Neural cell (in vitro differentiated cells): ENCODE measurements around the gene PP2D1. TPM values are rescaled to one million over a fixed set of nuclear protein-coding genes. Genes with fewer than 3 reads are reported as not detected.

ENCODE experiments used
- H2AFZ ChIP-seq: fragments of 200-600, 300-800 bp; sonication (generic), shearing (Covaris generic); 2 replicates; pipeline ENCODE4 v1.6.0; 2014; ENCODE audit warnings: low read depth, mild to moderate bottlenecking, antibody characterized with exemption, low read length, moderate library complexity
- H3F3A ChIP-seq: fragments of 200-600 bp; shearing (Covaris generic); 2 replicates; pipeline ENCODE4 v1.6.1; 2016; ENCODE audit warnings: mild to moderate bottlenecking, moderate library complexity, mixed read lengths, antibody characterized with exemption, low read length; ENCODE audit not compliant: insufficient read depth, poor library complexity, severe bottlenecking
- H3K27ac ChIP-seq: fragments of 200-600, 300-800 bp; sonication (generic), shearing (Covaris generic); 2 replicates; pipeline ENCODE4 v1.5.1; 2014; ENCODE audit warnings: mild to moderate bottlenecking, low read length, moderate library complexity
- H3K27me3 ChIP-seq: fragments of 300-800, 200-600 bp; sonication (generic), shearing (Covaris generic); 2 replicates; pipeline ENCODE4 v1.6.0; 2014; ENCODE audit warnings: mild to moderate bottlenecking, low read depth, low read length, moderate library complexity; ENCODE audit not compliant: insufficient read depth
- H3K36me3 ChIP-seq: fragments of 300-800, 200-600 bp; sonication (generic), shearing (Covaris generic); 2 replicates; pipeline ENCODE4 v1.5.1; 2014; ENCODE audit warnings: mild to moderate bottlenecking, antibody characterized with exemption, low read length, moderate library complexity; ENCODE audit not compliant: insufficient read depth
- H3K4me2 ChIP-seq: fragments of 300-800, 200-600 bp; sonication (generic), shearing (Covaris generic); 2 replicates; pipeline ENCODE4 v1.6.0; 2014; ENCODE audit warnings: mild to moderate bottlenecking, low read length
- H3K4me3 ChIP-seq: fragments of 300-800, 200-600 bp; sonication (generic), shearing (Covaris generic); 2 replicates; pipeline ENCODE4 v1.5.1; 2014; ENCODE audit warnings: mild to moderate bottlenecking, low read length, moderate library complexity
- H3K79me2 ChIP-seq: fragments of 200-600 bp; shearing (Covaris generic); replicated peaks from 2 replicates; pipeline ENCODE4 v1.6.0; 2014; ENCODE audit warnings: mild to moderate bottlenecking, low read length, moderate library complexity; ENCODE audit not compliant: insufficient read depth
- H3K9ac ChIP-seq: fragments of 300-800, 200-600 bp; sonication (generic), shearing (Covaris generic); 2 replicates; pipeline ENCODE4 v1.6.1; 2016; ENCODE audit warnings: mild to moderate bottlenecking, low read length, mixed read lengths
- H3K9me2 ChIP-seq: fragments of 200-600 bp; shearing (Covaris generic); 2 replicates; pipeline ENCODE4 v1.6.1; 2016; ENCODE audit warnings: mild to moderate bottlenecking, low read length, mixed read lengths; ENCODE audit not compliant: insufficient read depth
- H3K9me3 ChIP-seq: fragments of 200-600, 300-800 bp; sonication (generic), shearing (Covaris generic); 2 replicates; pipeline ENCODE4 v1.6.1; 2016; ENCODE audit warnings: mild to moderate bottlenecking, mixed run types, low read length, moderate library complexity, mixed read lengths
- H4K20me1 ChIP-seq: fragments of 200-600 bp; shearing (Covaris generic); 2 replicates; pipeline ENCODE4 v1.6.1; 2016; ENCODE audit warnings: mild to moderate bottlenecking, mixed run types; ENCODE audit not compliant: insufficient read depth
- CTCF ChIP-seq: fragments of 450-650 bp; IDR thresholded peaks from 2 replicates; pipeline ENCODE4 v1.5.1; 2014; ENCODE audit warnings: antibody characterized with exemption, mild to moderate bottlenecking, moderate library complexity; ENCODE audit not compliant: poor library complexity, severe bottlenecking
- EP300 ChIP-seq: fragments of 450-650 bp; conservative IDR thresholded peaks from 2 replicates; pipeline ENCODE4 v1.6.1; 2014; ENCODE audit warnings: antibody characterized with exemption, mild to moderate bottlenecking, moderate library complexity; ENCODE audit not compliant: poor library complexity, severe bottlenecking
- EZH2 ChIP-seq: fragments of 200-600, 300-800 bp; shearing (Covaris generic), sonication (generic); IDR thresholded peaks from 2 replicates; pipeline ENCODE4 v1.6.1; 2014; ENCODE audit warnings: antibody characterized with exemption, low read length, borderline replicate concordance, mild to moderate bottlenecking; ENCODE audit not compliant: insufficient read depth, poor library complexity, severe bottlenecking
- MXI1 ChIP-seq: fragments of 450-650 bp; conservative IDR thresholded peaks from 2 replicates; pipeline ENCODE4 v1.6.1; 2014; ENCODE audit warnings: antibody characterized with exemption, mild to moderate bottlenecking; ENCODE audit not compliant: poor library complexity, severe bottlenecking
- POLR2AphosphoS5 ChIP-seq: IDR thresholded peaks from 2 replicates; pipeline ENCODE4 v1.6.1; 2012
- RAD21 ChIP-seq: fragments of 450-650 bp; conservative IDR thresholded peaks from 2 replicates; pipeline ENCODE4 v1.6.1; 2014; ENCODE audit warnings: antibody characterized with exemption, mild to moderate bottlenecking, moderate library complexity
- SMC3 ChIP-seq: fragments of 450-650 bp; conservative IDR thresholded peaks from 2 replicates; pipeline ENCODE4 v1.6.1; 2014; ENCODE audit warnings: antibody characterized with exemption, mild to moderate bottlenecking, moderate library complexity; ENCODE audit not compliant: poor library complexity
- TAF1 ChIP-seq: IDR thresholded peaks from 2 replicates; pipeline ENCODE4 v1.6.1; 2012; ENCODE audit warnings: low read depth
- polyA minus RNA-seq: library from RNA; depleted of rRNA, polyadenylated mRNA; stranded (reverse); fragments of >200 nt; gene quantifications from 2 replicates; pipeline ENCODE4 v1.2.3, GENCODE V29; 2014
- polyA plus RNA-seq: library from polyadenylated mRNA; depleted of rRNA; stranded (reverse); fragments of >200 nt; gene quantifications from 2 replicates; pipeline ENCODE4 v1.2.3, GENCODE V29; 2014
- TF ChIP-seq, protein P1 (sequence below): IDR thresholded peaks from 2 replicates; pipeline ENCODE4 v1.6.1; 2012; ENCODE audit warnings: borderline replicate concordance

The PP2D1 gene, protein sequence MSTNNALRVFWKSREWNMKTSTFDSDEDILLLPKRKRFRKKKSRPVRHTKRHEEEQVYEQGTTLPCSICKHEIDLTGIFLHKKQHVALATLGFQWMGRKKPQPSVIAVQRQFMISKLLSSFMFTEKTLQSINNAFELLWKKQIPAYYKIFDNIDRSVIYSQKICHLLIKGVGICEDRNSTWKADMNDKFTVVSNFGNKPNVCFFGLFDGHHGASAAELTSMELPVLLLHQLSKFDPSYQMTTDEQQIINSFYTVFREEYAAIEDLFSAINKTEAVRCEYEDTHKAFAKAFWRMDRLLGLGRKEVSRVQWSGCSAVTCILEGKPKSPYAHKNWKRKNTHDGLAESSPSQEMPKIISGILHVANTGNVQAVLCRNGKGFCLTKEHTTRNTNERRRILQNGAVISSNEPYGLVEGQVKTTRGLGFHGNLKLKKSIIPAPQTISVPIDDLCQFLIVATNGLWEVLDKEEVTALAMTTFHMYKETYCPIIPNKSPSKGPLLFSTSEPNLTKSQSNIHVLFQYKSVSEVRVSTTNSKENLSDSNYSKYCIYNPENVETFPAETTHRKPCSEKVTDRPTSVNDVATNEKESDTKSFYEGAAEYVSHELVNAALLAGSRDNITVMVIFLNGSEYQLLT
- polyA plus RNA-seq (not detected in 2 replicates), polyA minus RNA-seq (not detected in 2 replicates)

DNA sequence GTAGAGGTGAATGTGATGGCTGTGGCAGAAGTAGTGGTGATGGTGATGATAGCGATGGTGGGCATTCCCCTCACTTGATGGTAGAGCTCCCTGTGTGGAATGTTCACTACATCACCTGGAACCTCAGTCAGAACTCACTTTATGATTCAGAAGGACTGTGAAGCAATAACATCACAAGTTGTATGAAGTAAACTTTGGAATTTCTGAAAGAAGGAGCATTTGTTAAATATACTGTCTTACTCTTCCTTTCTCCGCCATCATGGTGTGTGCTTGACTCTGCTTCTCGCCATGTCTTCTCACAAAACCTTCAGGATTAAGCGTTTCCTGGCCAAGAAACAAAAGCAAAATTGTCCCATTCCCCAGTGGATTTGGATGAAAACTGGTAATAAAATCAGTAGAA is at the start of gene PP2D1:
Gene PP2D1, minus strand, starts transcription at position 101 of the 400 bp plus-strand sequence. CDS start 192 bp downstream, outside the sequence.
- H3F3A ChIP-seq, result no peaks in the 10 kb centered on the region
- no peaks in the 10 kb centered on the region for H3K79me2 ChIP-seq
- no peaks in the 10 kb centered on the region for H3K9me2 ChIP-seq
- no peak within 1 kb of the TSS for H3K4me2 ChIP-seq
- no peak within 1 kb of the TSS for H3K27ac ChIP-seq
- no peaks in the 10 kb centered on the region for H3K27me3 ChIP-seq
- H2AFZ ChIP-seq, result no peak within 1 kb of the TSS
- no peak within 1 kb of the TSS for H3K4me3 ChIP-seq
- no peak within 1 kb of the TSS for H3K9ac ChIP-seq
- no peaks in the 10 kb centered on the region for H4K20me1 ChIP-seq
- no peaks in the 10 kb centered on the region for H3K36me3 ChIP-seq
- TF ChIP-seq SMC3 (no peak), POLR2AphosphoS5 (no peak), CTCF (no peak), RAD21 (no peak), EP300 (no peak), TAF1 (no peak), MXI1 (no peak), EZH2 (no peak)
- TF ChIP-seq, protein P1, sequence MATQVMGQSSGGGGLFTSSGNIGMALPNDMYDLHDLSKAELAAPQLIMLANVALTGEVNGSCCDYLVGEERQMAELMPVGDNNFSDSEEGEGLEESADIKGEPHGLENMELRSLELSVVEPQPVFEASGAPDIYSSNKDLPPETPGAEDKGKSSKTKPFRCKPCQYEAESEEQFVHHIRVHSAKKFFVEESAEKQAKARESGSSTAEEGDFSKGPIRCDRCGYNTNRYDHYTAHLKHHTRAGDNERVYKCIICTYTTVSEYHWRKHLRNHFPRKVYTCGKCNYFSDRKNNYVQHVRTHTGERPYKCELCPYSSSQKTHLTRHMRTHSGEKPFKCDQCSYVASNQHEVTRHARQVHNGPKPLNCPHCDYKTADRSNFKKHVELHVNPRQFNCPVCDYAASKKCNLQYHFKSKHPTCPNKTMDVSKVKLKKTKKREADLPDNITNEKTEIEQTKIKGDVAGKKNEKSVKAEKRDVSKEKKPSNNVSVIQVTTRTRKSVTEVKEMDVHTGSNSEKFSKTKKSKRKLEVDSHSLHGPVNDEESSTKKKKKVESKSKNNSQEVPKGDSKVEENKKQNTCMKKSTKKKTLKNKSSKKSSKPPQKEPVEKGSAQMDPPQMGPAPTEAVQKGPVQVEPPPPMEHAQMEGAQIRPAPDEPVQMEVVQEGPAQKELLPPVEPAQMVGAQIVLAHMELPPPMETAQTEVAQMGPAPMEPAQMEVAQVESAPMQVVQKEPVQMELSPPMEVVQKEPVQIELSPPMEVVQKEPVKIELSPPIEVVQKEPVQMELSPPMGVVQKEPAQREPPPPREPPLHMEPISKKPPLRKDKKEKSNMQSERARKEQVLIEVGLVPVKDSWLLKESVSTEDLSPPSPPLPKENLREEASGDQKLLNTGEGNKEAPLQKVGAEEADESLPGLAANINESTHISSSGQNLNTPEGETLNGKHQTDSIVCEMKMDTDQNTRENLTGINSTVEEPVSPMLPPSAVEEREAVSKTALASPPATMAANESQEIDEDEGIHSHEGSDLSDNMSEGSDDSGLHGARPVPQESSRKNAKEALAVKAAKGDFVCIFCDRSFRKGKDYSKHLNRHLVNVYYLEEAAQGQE, result no peak
- H3K9me3 ChIP-seq, result no peaks in the 10 kb centered on the region

DNA sequence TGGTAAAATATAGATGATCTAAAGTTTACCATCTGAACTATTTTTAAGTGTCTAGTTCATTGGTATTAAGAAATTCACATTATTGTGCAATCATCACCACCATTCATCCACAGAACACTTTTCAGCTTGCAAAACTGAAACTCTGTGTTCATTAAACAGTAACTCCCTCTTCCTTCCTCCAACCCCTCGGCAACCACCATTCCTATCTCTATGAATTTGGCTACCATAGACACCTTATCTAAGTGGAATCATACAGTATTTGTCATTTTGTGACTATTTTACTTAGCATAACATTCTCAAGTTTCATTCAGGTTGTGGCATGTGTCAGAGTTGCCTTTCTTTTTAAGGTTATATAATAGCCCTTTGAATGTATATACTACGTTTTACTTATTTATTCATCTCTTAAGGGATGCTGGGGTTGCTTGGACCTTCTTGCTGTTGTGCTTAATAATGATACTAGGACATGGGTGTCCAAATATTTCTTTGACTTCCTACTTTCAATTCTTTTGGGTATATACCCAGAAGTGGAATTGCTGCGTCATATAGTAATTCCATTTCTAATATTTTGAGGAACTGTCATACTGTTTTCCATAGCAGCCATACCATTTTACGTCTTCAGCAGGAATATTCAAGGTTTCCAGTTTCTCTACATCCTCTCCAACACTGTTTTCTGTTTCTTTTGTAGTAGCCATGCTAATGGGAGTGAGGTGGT is 49.1 kb upstream of the PP2D1 start:
- Histone ChIP-seq H3K9ac (no peak overlapping the region), H3K9me3 (no peaks in the 10 kb centered on the region), H4K20me1 (no peaks in the 10 kb centered on the region), H3K27ac (no peak overlapping the region), H3F3A (no peaks in the 10 kb centered on the region), H3K4me2 (no peak overlapping the region), H2AFZ (no peak overlapping the region), H3K36me3 (no peaks in the 10 kb centered on the region), H3K79me2 (peaks cover 7% of the 10 kb centered on the region), H3K4me3 (no peak overlapping the region), H3K27me3 (no peaks in the 10 kb centered on the region), H3K9me2 (no peaks in the 10 kb centered on the region)
- TF ChIP-seq TAF1, result no peak
- TF ChIP-seq EP300, result no peak
- TF ChIP-seq POLR2AphosphoS5, result no peak
- TF ChIP-seq RAD21, result no peak
- TF ChIP-seq MXI1, result no peak
- TF ChIP-seq, protein P1, result no peak
- no peak for TF ChIP-seq EZH2
- TF ChIP-seq SMC3, result no peak
- TF ChIP-seq CTCF, result no peak
